ENCODE measurements around the gene SETSIP. TPM values are rescaled to one million over a fixed set of nuclear protein-coding genes. Genes with fewer than 3 reads are reported as not detected.

SETSIP gene
- total and polyA plus RNA-seq, 4 donors: 0.09 TPM; not detected in 3

DNA sequence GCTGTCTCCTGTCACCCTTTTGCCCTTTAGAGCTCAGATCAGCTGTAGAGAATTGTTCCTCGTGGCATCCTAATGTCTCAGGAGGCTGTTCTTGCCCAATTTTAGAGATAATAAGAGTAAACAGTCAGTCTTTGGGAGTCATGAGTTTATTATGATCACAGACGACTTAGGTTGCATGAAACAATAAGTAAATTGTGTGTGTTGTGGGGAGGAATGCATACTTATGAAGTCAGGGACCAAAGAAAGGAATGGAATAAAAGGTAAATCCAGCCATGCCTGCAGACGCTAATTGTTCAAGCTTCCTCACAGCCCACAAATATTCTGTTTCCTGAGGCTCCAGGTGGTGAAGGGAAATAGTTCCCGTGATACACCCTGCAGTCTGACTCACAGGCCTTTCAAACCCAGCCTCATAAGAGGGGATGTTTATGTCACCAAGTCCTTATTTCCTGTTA lies 44.5 kb downstream of the SETSIP start:
- TF ChIP-seq SP1 (IDR thresholded peaks at IDR 0.05) (no peak), RAD21 (IDR thresholded peaks at IDR 0.05) (no peak), JUND (IDR thresholded peaks at IDR 0.05) (no peak), REST (IDR thresholded peaks at IDR 0.05) (no peak), GABPA (IDR thresholded peaks at IDR 0.05 in 1 of 2, conservative IDR thresholded peaks at IDR 0.05 in 1 of 2) (no peak), FOXA1 (IDR thresholded peaks at IDR 0.05) (no peak), NR2F2 (IDR thresholded peaks at IDR 0.05) (no peak), YY1 (IDR thresholded peaks at IDR 0.05) (no peak), HNF4A (conservative IDR thresholded peaks at IDR 0.05) (no peak), FOXA2 (IDR thresholded peaks at IDR 0.05) (no peak), MAX (IDR thresholded peaks at IDR 0.05) (no peak), RXRA (IDR thresholded peaks at IDR 0.05) (no peak), EGR1 (IDR thresholded peaks at IDR 0.05; ENCODE audit: low read depth in 2 of 2) (no peak), TAF1 (conservative IDR thresholded peaks at IDR 0.05) (no peak)
- TF ChIP-seq, protein P1, sequence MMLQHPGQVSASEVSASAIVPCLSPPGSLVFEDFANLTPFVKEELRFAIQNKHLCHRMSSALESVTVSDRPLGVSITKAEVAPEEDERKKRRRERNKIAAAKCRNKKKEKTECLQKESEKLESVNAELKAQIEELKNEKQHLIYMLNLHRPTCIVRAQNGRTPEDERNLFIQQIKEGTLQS (IDR thresholded peaks at IDR 0.05): no peak
- TF ChIP-seq, protein P2, sequence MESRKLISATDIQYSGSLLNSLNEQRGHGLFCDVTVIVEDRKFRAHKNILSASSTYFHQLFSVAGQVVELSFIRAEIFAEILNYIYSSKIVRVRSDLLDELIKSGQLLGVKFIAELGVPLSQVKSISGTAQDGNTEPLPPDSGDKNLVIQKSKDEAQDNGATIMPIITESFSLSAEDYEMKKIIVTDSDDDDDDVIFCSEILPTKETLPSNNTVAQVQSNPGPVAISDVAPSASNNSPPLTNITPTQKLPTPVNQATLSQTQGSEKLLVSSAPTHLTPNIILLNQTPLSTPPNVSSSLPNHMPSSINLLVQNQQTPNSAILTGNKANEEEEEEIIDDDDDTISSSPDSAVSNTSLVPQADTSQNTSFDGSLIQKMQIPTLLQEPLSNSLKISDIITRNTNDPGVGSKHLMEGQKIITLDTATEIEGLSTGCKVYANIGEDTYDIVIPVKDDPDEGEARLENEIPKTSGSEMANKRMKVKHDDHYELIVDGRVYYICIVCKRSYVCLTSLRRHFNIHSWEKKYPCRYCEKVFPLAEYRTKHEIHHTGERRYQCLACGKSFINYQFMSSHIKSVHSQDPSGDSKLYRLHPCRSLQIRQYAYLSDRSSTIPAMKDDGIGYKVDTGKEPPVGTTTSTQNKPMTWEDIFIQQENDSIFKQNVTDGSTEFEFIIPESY (IDR thresholded peaks at IDR 0.05): no peak
- 49% methylated on average over 4 of the region's 4 CpGs for WGBS
- no peak overlapping the region for H3K4me3 ChIP-seq (ENCODE audit: low read depth in 1 of 3, low read length in 3 of 3)
- H3K9me3 ChIP-seq (ENCODE audit: control insufficient read depth in 4 of 4, low read length in 3 of 4): no peaks in the 10 kb centered on the region
- no peak for DNase-seq (ENCODE audit: low spot score)
- H3K4me1 ChIP-seq (ENCODE audit: control insufficient read depth in 4 of 4, insufficient read depth in 4 of 4, low read length in 3 of 4): peaks cover 0 to 8% (median 3%) of the 10 kb centered on the region in 4 donors
- H3K27ac ChIP-seq (ENCODE audit: low read depth in 1 of 2, low read length in 2 of 2): no peak overlapping the region
- no peaks in the 10 kb centered on the region for H3K36me3 ChIP-seq (ENCODE audit: control insufficient read depth in 4 of 4, insufficient read depth in 3 of 4, low read depth in 1 of 4, low read length in 3 of 4)
- H3K9ac ChIP-seq (ENCODE audit: low read depth in 1 of 2, low read length in 2 of 2): no peak overlapping the region
- H3K27me3 ChIP-seq (ENCODE audit: control insufficient read depth in 4 of 4, insufficient read depth in 4 of 4, low read length in 3 of 4): no peaks in the 10 kb centered on the region

DNA sequence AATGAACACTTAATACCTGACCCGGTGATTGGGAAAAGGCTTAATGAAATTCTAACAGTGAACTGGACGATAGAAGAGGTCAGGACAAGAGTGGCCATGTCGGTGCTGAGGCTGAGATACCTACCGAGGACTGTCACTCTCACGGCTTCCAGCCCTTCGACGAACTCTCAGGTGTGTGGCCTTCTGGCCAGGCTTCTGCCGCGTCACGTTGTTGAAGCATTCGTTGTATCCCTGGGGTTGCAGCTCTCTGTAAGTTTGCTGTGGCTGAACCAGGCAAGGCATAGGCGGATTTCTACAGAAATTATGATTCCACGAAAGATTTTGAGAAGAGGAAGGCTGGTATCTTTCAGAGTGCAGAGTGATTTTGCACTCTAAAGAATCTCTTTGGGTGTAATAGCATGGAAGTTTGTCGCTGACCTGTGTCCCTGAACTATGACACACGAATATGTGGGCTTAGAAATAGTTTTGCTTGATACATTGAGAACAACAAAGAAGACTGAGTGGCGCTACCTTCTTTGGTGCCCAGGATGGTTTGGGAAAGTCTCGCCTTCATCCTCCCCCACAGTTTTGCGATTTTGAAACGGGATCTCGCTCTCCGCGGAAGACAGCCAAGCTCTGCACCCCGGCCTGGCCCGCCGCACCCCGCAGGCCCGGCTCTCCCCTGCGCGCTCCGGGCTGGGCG lies 45.8 kb downstream of the SETSIP start:
- WGBS: 43% methylated on average over 31 of the region's 31 CpGs
- H3K9ac ChIP-seq (ENCODE audit: low read depth in 1 of 2, low read length in 2 of 2): no peak overlapping the region
- no peaks in the 10 kb centered on the region for H3K27me3 ChIP-seq (ENCODE audit: control insufficient read depth in 4 of 4, insufficient read depth in 4 of 4, low read length in 3 of 4)
- H3K9me3 ChIP-seq (ENCODE audit: control insufficient read depth in 4 of 4, low read length in 3 of 4): no peaks in the 10 kb centered on the region
- H3K4me1 ChIP-seq (ENCODE audit: control insufficient read depth in 4 of 4, insufficient read depth in 4 of 4, low read length in 3 of 4): peaks cover 0 to 8% (median 3%) of the 10 kb centered on the region in 4 donors
- H3K27ac ChIP-seq (ENCODE audit: low read depth in 1 of 2, low read length in 2 of 2): no peak overlapping the region
- H3K36me3 ChIP-seq (ENCODE audit: control insufficient read depth in 4 of 4, insufficient read depth in 3 of 4, low read depth in 1 of 4, low read length in 3 of 4): no peaks in the 10 kb centered on the region
- DNase-seq (ENCODE audit: low spot score): no peak
- TF ChIP-seq JUND (IDR thresholded peaks at IDR 0.05) (no peak), HNF4A (conservative IDR thresholded peaks at IDR 0.05) (no peak), NR2F2 (IDR thresholded peaks at IDR 0.05) (no peak), RXRA (IDR thresholded peaks at IDR 0.05) (no peak), MAX (IDR thresholded peaks at IDR 0.05) (no peak), SP1 (IDR thresholded peaks at IDR 0.05) (no peak)
- H3K4me3 ChIP-seq (ENCODE audit: low read depth in 1 of 3, low read length in 3 of 3): peak overlapping the region in 1 of 3 donors; percentile 49
